Measurements from ENCODE around the gene MARCHF5.

DNA sequence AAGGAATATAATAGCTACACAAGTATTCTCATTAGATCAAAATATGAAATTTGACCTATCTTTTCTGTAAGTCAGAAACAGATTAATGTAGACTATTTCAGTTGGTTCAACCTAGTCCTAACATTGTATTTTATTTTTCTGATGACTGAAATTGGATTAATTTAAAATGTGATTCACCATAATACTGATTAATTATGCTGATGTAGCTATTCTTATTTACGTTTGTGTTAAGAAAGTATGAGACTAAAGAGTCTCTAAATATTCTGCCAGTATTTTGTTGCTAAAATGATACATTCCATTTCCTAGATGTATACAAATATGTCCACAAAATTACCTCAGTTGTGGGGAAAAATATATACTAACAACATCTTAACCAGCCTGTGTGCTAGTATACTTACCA, 18.3 kb downstream of the MARCHF5 start:
- TF ChIP-seq, protein P1, sequence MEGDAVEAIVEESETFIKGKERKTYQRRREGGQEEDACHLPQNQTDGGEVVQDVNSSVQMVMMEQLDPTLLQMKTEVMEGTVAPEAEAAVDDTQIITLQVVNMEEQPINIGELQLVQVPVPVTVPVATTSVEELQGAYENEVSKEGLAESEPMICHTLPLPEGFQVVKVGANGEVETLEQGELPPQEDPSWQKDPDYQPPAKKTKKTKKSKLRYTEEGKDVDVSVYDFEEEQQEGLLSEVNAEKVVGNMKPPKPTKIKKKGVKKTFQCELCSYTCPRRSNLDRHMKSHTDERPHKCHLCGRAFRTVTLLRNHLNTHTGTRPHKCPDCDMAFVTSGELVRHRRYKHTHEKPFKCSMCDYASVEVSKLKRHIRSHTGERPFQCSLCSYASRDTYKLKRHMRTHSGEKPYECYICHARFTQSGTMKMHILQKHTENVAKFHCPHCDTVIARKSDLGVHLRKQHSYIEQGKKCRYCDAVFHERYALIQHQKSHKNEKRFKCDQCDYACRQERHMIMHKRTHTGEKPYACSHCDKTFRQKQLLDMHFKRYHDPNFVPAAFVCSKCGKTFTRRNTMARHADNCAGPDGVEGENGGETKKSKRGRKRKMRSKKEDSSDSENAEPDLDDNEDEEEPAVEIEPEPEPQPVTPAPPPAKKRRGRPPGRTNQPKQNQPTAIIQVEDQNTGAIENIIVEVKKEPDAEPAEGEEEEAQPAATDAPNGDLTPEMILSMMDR (IDR thresholded peaks at IDR 0.05) = no peak
- no peak for TF ChIP-seq POLR2AphosphoS5 (IDR thresholded peaks at IDR 0.05)
- no peak for TF ChIP-seq POLR2A (IDR thresholded peaks at IDR 0.05)
